HG02759 (cell line): ENCODE measurements around the gene RBFOX2.
A peak's percentile ranks its signal among the peaks of the same experiment; 100 is the strongest.
"Not testable (repeated sequence)": the region's sequence is repeated elsewhere in the genome, so short reads cannot be mapped to it uniquely, and the experiment has no call there.

ENCODE experiments used
- ATAC-seq: cut with Tn5 transposase; IDR thresholded peaks from one replicate; pipeline ENCODE4 v1.9.1; 2021; ENCODE audit warnings: mild to moderate bottlenecking, moderate library complexity; ENCODE audit not compliant: unreplicated experiment

The RBFOX2 gene

DNA sequence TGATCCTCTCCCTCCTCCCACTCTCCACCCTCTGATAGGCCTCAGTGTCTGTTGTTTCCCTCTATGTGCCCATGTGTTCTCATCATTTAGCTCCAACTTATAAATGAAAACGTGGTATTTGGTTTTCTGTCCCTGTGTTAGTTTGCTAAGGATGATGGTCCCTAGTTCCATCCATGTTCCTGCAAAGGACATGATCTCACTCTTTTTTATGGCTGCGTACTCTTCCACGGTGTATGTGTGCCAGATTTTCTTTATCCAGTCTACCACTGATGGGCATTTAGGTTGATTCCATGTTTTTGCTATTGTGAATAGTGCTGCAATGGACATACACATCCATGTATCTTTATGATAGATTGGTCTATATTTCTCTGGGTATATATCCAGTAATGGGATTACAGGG lies 15.9 kb upstream of the RBFOX2 start:
- ATAC-seq: not testable (repeated sequence)

DNA sequence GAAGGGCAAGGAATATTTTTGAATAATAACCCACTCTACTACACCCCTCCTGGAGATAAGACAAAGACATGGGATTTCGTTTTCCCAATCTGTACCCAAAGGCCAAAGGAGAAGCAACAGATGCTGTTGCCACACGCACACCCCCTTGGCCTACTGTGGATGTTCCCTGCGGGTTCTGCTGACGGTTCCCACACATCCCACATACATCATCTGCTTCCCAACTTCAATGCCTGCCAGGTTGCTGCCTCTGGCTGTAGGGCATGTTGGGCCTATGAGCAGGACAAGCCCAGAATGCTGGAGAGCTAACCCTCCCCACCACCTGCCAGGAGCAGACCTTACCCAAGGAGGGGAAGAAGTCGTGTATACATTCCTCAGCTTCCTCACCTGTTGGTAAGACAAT lies 13.6 kb upstream of the RBFOX2 start:
- ATAC-seq: no peak

DNA sequence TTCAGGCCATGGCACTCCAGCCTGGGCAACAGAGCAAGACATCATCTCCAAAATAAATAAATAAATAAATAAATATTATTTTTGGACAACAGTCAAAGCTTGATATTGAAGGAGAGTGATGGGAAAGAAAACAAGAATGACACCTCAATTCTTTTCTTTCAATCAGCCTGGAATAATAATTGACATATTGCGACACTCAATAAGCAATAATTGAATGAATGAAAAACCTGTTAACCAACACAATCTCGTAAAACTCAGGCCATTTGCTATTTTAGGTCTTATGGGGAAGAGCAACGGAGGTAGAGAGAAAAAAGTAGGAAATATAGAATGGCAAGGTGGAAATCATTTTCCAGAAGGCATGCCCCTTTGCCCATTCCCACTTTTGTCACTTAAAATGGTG lies 10.5 kb upstream of the RBFOX2 start:
- ATAC-seq: no peak

DNA sequence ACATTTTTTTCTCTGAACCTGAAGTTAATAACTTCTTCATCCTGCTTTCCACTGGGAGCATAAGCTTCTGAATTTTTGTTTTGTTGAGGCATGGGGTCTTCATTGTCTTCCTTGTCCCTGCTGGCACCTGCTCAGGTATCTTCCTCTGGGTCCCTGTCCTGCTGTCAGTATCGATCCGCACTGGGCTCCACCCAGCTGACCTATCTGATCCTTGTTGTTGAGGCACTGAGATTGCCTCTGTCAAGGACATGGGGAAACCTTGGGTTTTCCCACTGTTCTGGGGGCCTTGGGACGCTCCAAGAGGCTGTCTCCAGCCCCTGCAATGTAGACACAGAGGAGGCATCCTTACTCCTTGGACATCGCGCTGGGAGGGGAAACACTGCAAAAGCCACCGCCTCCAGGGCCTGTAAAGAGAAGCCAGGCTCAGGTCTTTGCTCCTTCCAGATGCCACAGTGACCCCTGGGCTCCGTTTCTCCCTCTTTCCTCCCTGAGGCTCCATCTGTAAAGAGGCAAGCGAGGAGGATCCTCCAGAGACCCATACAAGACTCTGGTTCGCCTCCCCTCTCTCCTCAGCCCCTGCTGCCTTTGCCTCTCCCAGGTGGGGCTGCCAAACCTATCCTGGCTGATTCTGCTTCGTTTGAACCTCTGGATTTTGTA lies 8.6 kb upstream of the RBFOX2 start:
- ATAC-seq: no peak

DNA sequence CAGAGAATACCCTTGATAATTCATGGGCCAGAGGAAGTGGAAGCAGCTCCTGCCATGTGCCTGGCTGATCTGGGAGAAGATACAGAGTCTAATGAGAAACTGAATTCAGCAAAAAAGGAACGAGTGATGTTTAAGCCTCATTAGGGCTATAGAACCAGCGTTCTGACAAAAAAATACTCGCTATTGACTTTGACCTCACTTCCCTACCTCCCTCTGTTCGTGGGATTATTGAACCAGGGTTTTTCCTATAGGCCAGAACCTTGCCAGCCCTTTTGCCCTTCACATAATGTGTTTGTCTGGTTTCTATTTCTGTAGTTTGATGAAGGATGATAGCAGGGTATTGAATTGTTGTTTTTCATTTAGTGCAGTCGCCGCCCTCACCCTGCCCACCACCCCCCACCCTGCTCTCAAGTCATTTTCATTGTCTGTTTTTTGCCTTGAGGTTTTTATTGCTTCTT lies 7.6 kb upstream of the RBFOX2 start:
- ATAC-seq: no peak

DNA sequence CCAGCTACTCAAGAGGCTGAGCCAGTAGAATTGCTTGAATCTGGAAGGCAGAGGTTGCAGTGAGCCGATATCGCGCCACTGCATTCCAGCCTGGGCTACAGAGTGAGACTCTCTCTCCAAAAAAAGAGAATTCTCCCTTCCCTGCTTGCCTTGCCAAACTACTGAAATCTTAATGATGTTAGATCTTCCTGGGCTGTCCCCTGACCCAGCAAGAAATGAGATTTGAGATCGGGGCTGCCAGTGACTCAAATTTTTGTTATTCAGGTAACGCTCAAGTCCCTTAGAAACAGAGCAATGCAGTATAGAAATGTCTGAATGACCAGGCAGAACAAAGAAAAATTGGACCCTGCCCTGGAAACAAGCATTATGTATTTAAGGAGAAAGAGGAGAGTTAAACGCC lies 4.0 kb upstream of the RBFOX2 start:
- ATAC-seq: no peak

DNA sequence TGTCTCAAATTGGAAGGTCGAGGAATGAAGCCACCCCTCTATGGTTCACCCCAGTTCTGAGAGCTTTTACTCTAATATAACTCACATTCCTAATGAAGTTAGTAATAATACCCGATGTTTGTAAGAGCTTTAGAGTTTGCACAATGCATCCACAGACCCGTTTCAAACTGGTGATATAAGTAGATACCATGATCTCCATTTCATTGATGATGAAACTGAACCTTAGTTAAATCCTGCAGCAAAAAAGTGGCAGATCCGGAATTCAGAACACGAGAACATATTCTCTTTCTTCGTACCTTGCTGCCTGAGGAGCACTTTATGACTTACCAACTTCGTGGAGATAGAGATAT lies 757 bp upstream of the RBFOX2 start:
- ATAC-seq: no peak

DNA sequence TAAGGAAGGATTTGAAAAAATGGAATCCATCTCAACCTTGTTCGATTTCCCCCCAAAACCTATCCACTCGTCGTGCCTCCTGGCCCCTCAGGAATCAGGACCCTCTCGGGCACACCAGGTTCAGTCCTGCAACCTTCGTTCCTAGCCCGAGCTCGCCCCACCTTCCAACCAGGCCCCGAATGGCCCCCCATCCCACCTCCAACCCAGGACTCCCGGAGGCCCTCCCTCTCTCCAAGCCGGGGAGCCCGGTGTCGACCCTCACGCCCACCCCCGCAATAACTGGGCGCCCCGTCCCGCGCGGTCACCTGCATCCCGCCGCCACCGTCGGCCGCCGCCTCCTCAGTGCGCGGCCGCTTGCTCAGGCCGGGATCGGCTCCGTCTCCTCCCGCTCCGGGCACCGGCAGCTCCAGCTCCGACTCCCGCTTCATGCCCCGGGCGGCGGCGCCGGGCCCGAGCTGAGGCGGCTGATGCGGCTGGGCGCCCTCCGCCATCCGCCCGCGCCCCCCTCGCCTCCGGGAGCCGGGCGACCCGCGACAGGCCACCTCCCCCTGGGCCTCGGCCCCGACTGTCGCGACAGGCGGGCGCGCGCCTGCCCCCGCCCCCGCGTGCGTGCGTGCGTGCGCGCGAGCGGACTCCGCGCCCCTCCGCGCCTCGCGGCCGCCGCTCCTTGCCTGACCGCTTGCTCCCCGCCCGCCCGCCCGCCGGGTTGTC lies 534 bp downstream of the RBFOX2 start:
- peak; percentile 25 for ATAC-seq

DNA sequence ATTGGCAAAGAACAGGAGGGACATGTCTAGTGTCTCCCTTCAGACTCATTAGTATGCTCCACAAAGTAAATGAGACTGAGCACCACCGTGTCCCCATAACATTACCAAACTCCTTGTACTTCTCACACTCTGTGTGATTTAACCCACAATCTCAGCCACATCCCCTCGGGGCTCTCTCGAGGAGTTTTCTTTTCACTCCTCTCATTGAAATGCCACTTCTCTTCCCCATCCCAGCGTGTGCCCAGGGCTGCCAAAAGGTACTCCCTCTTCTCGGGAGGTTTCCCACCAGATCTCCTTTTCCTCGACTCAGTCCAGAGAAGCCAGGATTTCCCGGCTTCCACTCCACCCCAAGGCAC lies 1.1 kb downstream of the RBFOX2 start:
- no peak for ATAC-seq

DNA sequence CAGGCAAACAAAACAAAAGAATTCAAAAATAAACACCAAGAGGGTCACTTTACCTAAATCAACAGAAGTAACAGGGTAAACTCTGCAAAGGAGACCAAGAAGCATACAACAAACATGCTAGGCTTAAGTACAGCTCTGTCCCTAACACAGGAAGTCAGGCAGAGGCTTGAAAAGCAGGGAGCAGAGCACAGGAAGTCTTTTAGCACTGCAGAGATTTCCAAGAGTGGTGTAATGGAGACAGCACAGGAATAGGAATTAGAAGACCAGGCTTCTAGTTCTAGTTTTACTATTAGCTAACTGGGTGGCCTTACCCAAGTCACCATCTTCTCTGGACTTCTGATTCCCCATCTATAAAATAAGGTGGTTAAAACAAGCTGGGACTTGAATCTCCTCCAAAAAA lies 1.9 kb downstream of the RBFOX2 start:
- no peak for ATAC-seq

DNA sequence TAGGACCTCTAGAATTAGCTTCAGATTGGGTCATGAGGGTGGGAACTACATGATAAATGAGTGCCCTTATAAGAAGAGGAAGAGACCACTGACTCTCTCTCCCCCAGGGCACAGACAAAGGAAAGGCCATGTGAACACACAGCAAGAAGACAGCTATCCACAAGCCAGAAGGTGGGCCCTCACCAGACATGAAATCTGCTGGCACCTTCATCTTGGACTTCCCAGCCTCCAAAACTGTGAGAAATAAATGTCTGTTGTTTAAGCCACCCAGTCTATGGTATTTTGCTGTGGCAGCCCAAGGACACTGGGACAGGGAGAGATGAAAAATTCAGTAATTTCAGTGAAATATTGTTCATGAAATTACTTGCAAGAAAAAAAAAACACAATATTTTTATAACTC lies 5.9 kb downstream of the RBFOX2 start:
- no peak for ATAC-seq

DNA sequence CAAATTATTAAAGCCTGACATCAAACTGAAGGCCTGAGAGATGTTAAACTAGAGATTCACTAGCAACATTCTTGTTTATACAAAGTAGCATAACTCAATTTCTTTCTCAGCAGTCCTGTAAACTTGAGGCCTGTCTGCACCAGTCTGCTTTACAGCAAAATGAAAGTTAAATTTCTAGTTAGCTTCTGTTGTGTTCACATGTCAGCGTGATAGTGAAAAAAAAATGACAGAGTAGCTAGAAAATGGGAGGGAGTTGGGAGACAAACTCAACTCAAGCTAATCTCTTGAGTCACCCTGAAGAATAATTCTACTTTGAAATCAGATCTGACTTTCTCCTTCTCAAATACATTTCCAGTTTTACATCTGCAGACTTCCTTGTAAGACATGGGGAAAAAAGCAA lies 6.5 kb downstream of the RBFOX2 start:
- ATAC-seq: no peak

DNA sequence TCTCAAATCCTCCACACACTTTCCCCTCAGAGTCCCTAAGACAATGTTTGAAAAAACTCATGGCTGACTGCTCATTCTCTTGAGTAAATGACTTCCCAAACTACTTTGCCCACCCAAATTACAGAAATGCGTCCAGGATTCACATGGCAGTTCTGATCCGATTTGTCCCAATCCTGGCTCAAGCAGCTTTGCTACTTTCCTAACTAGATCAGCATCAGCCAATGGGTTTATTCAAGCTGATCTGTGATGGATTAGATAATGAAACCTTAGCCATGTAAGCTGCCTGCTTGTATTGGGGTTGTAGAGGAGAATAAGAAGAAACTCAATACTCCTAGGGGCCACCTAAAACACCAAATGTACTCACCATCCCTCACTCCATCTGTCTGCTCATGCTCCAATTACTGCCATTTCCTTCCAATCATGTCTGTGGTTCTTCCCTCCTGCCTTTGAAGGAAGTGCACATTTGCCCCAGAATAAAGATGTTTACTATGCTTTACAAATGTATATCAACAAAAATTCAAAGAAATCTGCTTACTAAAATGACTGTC lies 6.9 kb downstream of the RBFOX2 start:
- no peak for ATAC-seq

DNA sequence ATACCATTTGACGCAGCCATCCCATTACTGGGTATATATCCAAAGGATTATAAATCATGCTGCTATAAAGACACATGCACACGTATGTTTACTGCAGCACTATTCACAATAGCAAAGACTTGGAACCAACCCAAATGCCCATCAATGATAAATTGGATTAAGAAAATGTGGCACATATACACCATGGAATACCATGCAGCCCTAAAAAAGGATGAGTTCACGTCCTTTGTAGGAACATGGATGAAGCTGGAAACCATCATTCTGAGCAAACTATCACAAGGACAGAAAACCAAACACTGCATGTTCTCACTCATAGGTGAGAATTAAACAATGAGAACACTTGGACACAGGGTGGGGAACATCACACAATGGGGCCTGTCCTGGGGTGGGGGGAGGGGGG lies 7.8 kb downstream of the RBFOX2 start:
- ATAC-seq: not testable (repeated sequence)

DNA sequence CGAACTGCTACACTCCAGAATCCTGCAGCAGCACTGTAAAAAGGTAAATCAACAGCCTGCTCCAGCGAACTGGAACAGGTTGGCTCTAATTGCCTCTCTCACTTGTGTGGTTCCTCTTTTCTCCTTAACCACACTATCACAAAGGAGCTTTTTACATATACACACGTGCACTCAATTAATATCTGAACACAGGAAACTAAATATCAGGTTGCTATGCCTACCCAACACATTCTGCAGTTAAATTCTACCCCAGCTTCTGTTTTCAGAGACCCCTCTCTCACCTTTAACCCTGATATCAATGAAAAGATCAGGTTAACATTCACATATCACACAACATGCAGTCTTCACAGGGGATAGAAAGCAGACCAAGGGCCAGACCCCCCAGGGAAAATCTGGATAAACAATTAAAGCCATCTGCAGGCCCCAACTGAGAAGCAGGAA lies 11.0 kb downstream of the RBFOX2 start:
- no peak for ATAC-seq

DNA sequence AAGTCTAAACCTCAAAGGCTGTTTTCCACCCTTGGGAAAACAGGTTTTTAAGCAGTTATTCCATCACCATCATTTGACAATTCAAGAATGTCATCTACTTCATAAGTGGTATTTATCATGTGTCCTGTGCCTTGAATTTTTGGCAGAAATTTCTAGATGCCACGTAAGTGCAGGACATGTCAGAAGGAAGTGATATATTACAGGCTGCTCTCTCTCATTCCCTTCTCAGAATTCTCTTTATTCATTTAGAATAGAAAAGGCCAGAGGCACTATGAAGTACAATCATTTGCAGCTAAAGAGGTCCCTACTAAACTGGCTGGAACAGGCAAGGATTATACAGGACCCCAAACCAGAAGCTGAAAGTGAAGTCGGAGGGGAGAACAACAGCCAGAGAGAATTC lies 11.9 kb downstream of the RBFOX2 start:
- ATAC-seq: no peak

DNA sequence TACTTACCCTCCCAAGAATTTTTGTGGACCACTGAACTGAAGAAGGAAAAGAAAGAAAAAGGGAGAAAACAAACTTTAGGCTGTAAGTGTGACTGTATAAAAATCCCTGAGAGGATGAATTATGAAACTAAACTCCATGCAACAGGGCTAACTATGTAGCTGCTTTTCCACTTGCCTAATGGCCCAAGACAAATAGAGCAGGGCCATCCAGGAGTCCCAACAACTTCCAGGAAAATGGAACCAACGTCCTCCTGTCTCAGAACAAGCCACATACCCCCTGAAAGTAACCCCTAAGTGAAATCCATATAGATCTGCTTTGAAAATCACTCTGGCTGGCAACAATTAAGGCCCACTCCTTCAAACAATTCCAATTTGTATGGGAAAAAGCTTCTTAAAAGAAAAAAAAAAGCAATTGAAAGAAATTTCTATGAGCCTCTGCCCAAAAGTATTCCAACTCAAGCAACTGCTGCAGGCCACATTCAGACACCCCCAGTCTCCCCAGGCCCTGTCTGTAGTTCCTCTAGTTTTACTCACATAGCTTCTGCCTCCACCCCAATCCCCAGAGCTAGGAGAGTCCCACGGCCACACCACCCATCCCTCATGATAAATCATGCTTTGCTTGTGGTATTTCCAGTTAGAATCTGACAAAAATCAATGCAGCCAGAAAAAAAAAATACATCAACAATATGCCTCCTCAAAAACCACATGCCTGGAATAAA lies 12.7 kb downstream of the RBFOX2 start:
- ATAC-seq: no peak

DNA sequence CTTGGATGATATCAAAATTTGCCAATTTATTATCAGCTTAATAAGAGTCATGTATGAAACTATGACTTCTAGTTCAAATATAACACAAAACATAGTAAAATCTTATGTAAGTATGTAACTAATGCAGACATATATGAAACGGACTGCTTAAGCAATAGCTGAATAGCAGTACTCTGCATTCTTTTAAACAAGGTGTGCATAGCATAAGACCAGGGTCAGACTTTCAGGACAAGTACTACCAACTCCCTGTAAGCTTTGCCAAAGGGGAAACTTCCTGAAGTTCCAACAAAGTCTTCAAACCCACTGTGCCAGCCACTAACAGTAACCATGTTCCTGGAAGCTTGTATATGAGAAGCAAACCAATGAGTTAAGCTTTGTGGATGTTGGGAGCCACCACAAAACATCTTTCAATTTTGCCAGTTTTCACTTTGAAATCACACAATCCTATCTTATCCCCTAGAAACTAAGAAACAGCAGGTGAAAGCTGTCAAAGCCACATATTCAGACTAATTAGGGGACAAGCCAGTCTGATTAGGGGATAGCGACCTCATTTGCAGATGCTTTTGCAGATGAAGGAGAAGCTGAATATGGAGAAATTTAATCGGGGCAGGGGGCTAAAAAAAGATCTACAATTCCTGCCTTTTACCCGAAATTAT lies 13.3 kb downstream of the RBFOX2 start:
- ATAC-seq: no peak

DNA sequence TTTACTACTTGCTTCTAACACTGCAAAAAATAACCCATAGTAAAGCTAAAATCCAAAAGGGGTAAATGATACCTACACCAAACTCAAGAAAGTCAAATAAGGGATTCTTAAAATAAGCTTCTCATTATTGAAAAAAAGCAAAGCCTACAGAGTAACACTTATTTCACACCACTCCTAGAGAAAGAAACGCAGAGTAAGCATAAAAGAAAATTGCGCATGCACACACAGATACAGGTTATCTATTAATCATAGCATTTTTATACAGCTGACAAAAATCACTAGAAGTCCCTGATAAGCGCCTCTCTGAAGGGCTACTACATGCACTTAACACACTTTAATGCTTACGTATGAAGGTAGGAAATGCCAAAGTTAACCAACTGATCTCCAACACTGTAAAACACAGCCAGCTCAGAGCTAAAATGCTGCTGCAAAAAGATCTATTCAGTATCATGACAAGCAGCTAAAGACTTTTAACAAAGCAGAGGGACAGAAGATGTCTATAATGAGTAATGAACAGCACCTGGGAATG lies 14.0 kb downstream of the RBFOX2 start:
- ATAC-seq: no peak

DNA sequence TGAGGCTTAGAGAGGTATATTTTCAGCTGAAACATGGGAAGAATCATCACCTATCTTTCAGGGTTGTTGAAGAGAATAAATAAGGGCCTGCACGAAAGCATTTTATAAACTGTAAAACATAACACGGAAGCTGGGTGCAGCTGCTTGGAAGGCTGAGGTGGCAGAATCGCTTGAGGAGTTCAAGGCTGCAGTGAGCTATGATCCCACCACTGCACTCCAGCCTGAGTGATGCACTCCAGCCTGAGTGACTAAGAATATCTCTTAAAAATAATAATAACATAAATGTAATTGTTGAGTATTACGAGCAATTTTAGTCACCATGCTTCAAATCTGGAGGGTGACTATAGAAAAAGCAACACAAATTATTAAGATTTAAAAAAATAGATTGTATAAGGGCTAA lies 16.3 kb downstream of the RBFOX2 start:
- no peak for ATAC-seq

DNA sequence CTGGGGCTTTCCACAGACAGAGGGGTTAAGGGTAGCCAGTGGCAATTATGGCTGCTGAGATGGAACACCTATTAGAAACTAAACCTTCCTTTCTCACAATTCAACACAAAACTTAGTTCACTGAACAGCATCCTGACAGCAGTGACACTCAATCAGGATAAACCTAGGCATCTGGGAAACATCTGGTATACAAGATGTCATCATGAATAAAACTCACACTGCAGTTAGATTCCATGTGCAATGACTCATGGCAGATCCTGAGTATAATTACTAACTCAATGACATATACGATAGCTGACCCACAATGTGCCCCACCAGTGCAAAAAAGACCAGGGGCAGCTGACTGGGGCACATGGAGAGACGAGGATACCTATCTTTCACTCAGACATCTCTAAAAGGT lies 17.7 kb downstream of the RBFOX2 start:
- no peak for ATAC-seq
